ENCODE data around the gene FAM107A. TPM values are rescaled to one million over a fixed set of nuclear protein-coding genes. Genes with fewer than 3 reads are reported as not detected.

The FAM107A gene
- total RNA-seq, 1 experiment from 2014 or later = not detected

GRCh38 chr3:58620421-58620820, 43.2 kb upstream of the FAM107A start:
- no peaks in the 10 kb centered on the region for H3K4me1 ChIP-seq (ENCODE audit: control insufficient read depth in 1 of 2, insufficient read depth in 2 of 2, low read length in 2 of 2)
- H3K27me3 ChIP-seq (ENCODE audit: insufficient read depth, low read length) = no peaks in the 10 kb centered on the region
- H3K9ac ChIP-seq (ENCODE audit: low read length) = no peak overlapping the region
- H3K79me2 ChIP-seq (ENCODE audit: insufficient read depth, low read length) = no peaks in the 10 kb centered on the region
- intact Hi-C loops (cut with micrococcal nuclease) = no loop called here
- no peak overlapping the region for H3K4me2 ChIP-seq (ENCODE audit: low read length)
- no peak overlapping the region for H3K27ac ChIP-seq (ENCODE audit: low read depth, low read length)
- no peaks in the 10 kb centered on the region for H3K36me3 ChIP-seq (ENCODE audit: control insufficient read depth in 1 of 2, insufficient read depth in 2 of 2, low read length in 2 of 2)
- no peaks in the 10 kb centered on the region for H3K9me2 ChIP-seq (ENCODE audit: insufficient read depth)
- BruUV-seq (replicated peaks) = no TSS peak
- TF ChIP-seq RAD21 (IDR thresholded peaks at IDR 0.05; ENCODE audit: low read depth) = no peak
- no peak for TF ChIP-seq ELF1 (IDR thresholded peaks at IDR 0.05; ENCODE audit: borderline replicate concordance, low read depth)
- no peak for TF ChIP-seq EZH2 (IDR thresholded peaks at IDR 0.05)
- TF ChIP-seq ZBTB33 (IDR thresholded peaks at IDR 0.05; ENCODE audit: extremely low read depth, insufficient replicate concordance, low read length) = no peak
- no peak for TF ChIP-seq REST (IDR thresholded peaks at IDR 0.05; ENCODE audit: low read depth)
- no peak for TF ChIP-seq CBX3 (IDR thresholded peaks at IDR 0.05; ENCODE audit: low read depth)
- no peak for TF ChIP-seq ZNF274 (IDR thresholded peaks at IDR 0.05; ENCODE audit: low read depth, low read length)
- no peak for TF ChIP-seq POLR2AphosphoS5 (IDR thresholded peaks at IDR 0.05; ENCODE audit: low read depth, low read length)
- no peak overlapping the region for H3K4me3 ChIP-seq (replicated peaks in 1 of 2; ENCODE audit: low read depth in 1 of 2, low read length in 2 of 2)
- no peaks in the 10 kb centered on the region for H3K9me3 ChIP-seq (ENCODE audit: control insufficient read depth in 1 of 2, insufficient read depth in 1 of 2, low read depth in 1 of 2, low read length in 2 of 2)
- H4K20me1 ChIP-seq (ENCODE audit: insufficient read depth) = no peaks in the 10 kb centered on the region
- DNase-seq (ENCODE audit: low read depth, low spot score) (no peak), ATAC-seq (no peak)
- no peak overlapping the region for H2AFZ ChIP-seq (ENCODE audit: low read depth, low read length, poor library complexity, severe bottlenecking)
- POLR2A ChIA-PET = no interaction called here
- CTCF ChIA-PET = no interaction called here
- RAD21 ChIA-PET (ENCODE audit: low non-redundant PET in 1 of 2, low total read pairs in 2 of 2, uncharacterized antibody in 2 of 2, unreplicated experiment in 2 of 2) = no interaction called here
